HCT116 (cell line): Measurements from ENCODE around the gene IFNL3.

ENCODE experiments used
- EGR1 ChIP-seq: IDR thresholded peaks from 2 replicates; pipeline ENCODE4 v1.6.1; 2012; ENCODE audit warnings: low read depth
- ELF1 ChIP-seq: IDR thresholded peaks from 2 replicates; pipeline ENCODE4 v1.6.1; 2012; ENCODE audit warnings: low read depth, borderline replicate concordance
- EZH2 ChIP-seq: fragments of 200-600 bp; sonication (generic); IDR thresholded peaks from 2 replicates; pipeline ENCODE4 v1.6.1; 2017; ENCODE audit warnings: antibody characterized with exemption, mixed run types
- FOSL1 ChIP-seq: IDR thresholded peaks from 2 replicates; pipeline ENCODE4 v1.6.1; 2012; ENCODE audit warnings: low read depth
- POLR2A ChIP-seq: IDR thresholded peaks from 2 replicates; pipeline ENCODE4 v1.7.0; 2011; ENCODE audit warnings: borderline replicate concordance; ENCODE audit not compliant: insufficient read depth, insufficient read length; ENCODE audit errors: extremely low read depth
- POLR2AphosphoS5 ChIP-seq: IDR thresholded peaks from 2 replicates; pipeline ENCODE4 v1.6.1; 2011; ENCODE audit warnings: mild to moderate bottlenecking, low read depth, low read length, moderate library complexity
- RAD21 ChIP-seq: IDR thresholded peaks from 2 replicates; pipeline ENCODE4 v1.6.1; 2012; ENCODE audit warnings: low read depth, mild to moderate bottlenecking
- SIN3A ChIP-seq: IDR thresholded peaks from 2 replicates; pipeline ENCODE4 v1.6.1; 2012; ENCODE audit warnings: low read depth
- SP1 ChIP-seq: IDR thresholded peaks from 2 replicates; pipeline ENCODE4 v1.6.1; 2012; ENCODE audit warnings: low read depth
- TCF7L2 ChIP-seq: IDR thresholded peaks from 2 replicates; pipeline ENCODE4 v1.7.0; 2011; ENCODE audit warnings: borderline replicate concordance, inconsistent platforms; ENCODE audit not compliant: insufficient read depth, insufficient read length; ENCODE audit errors: extremely low read depth
- ZFX ChIP-seq: fragments of 450-650 bp; IDR thresholded peaks from 2 replicates; pipeline ENCODE4 v1.6.1; 2017
- ZNF274 ChIP-seq: fragments of 200-500 bp; sonication (Bioruptor generic); IDR thresholded peaks from 2 replicates; pipeline ENCODE4 v1.6.1; 2014; ENCODE audit warnings: mild to moderate bottlenecking, low read depth, low read length, inconsistent platforms
- TF ChIP-seq, protein P1 (sequence below), 3 experiments: fragments of 200-600 bp in 1 of 3; sonication (generic) in 1 of 3; IDR thresholded peaks in 2 of 3; conservative IDR thresholded peaks in 1 of 3; 2 replicates each; pipeline ENCODE4 v1.5.1; 2012 to 2017; ENCODE audit warnings: low read depth in 2 of 3, low read length in 2 of 3, antibody characterized with exemption in 1 of 3, borderline replicate concordance in 1 of 3, control low read depth in 1 of 3, mild to moderate bottlenecking in 1 of 3, mixed read lengths in 1 of 3, mixed run types in 1 of 3, moderate library complexity in 1 of 3; ENCODE audit not compliant: insufficient read depth in 1 of 3

DNA sequence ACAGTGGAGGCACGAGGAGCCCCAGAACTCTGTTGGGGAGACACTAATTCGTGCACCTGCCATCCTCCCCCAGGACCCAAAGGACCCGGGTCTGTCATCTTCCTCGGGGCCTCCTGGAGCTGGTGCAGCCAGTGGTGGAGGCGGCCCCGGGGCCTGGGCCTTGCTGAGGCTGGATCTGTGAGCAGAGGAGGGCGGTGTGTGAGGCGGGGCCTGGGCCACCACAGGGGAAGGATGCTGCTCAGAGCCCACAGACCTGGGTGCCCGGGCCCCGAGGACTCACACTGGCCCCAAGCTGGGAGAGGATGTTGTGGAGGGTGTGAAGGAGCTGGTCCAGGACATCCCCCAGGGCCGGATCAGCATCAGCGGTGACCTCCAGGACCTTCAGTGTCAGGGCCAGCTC, 8.3 kb downstream of the IFNL3 start:
- TF ChIP-seq SIN3A (no peak), ELF1 (no peak), ZFX (no peak), EZH2 (no peak), POLR2A (no peak), RAD21 (no peak), EGR1 (no peak), SP1 (no peak), ZNF274 (no peak), TCF7L2 (no peak), POLR2AphosphoS5 (no peak), FOSL1 (no peak)
- TF ChIP-seq, protein P1, sequence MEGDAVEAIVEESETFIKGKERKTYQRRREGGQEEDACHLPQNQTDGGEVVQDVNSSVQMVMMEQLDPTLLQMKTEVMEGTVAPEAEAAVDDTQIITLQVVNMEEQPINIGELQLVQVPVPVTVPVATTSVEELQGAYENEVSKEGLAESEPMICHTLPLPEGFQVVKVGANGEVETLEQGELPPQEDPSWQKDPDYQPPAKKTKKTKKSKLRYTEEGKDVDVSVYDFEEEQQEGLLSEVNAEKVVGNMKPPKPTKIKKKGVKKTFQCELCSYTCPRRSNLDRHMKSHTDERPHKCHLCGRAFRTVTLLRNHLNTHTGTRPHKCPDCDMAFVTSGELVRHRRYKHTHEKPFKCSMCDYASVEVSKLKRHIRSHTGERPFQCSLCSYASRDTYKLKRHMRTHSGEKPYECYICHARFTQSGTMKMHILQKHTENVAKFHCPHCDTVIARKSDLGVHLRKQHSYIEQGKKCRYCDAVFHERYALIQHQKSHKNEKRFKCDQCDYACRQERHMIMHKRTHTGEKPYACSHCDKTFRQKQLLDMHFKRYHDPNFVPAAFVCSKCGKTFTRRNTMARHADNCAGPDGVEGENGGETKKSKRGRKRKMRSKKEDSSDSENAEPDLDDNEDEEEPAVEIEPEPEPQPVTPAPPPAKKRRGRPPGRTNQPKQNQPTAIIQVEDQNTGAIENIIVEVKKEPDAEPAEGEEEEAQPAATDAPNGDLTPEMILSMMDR (IDR thresholded peaks at IDR 0.05 in 2 of 3, conservative IDR thresholded peaks at IDR 0.05 in 1 of 3; ENCODE audit: borderline replicate concordance in 1 of 3, insufficient read depth in 1 of 3, low read depth in 2 of 3, low read length in 2 of 3): no peak
